CD14-positive monocyte (primary cell): Measurements from ENCODE around the gene BTBD9. TPM values are rescaled to one million over a fixed set of nuclear protein-coding genes. Genes with fewer than 3 reads are reported as not detected.

Source experiments
- DNase-seq, 3 donors: peaks; one replicate each; pipeline ENCODE4 v3.0.0-alpha.2; 2011 to 2022
- H2AFZ ChIP-seq: 2 replicates; pipeline ENCODE4 v1.6.0; 2012; ENCODE audit warnings: mild to moderate bottlenecking, low read depth, low read length, inconsistent platforms; ENCODE audit not compliant: insufficient read depth, poor library complexity, severe bottlenecking
- H3K27ac ChIP-seq, 2 donors: 1 replicate in 1 of 2; 2 replicates in 1 of 2; pipeline ENCODE4 v1.5.1; 2012 to 2013; ENCODE audit warnings: low read length in 2 of 2, control low read depth in 1 of 2, inconsistent platforms in 1 of 2, low read depth in 1 of 2, mild to moderate bottlenecking in 1 of 2
- H3K27me3 ChIP-seq, 2 donors: one replicate each; pipeline versions ENCODE4 v1.6.0 to v1.6.1; 2011 to 2013; ENCODE audit warnings: low read length in 2 of 2; ENCODE audit not compliant: control insufficient read depth in 2 of 2, insufficient read depth in 2 of 2
- H3K36me3 ChIP-seq, 2 donors: replicated peaks in 1 of 2; 1 replicate in 1 of 2; 2 replicates in 1 of 2; pipeline versions ENCODE4 v1.5.1 to v1.6.1; 2012 to 2013; ENCODE audit warnings: low read length in 2 of 2, control low read depth in 1 of 2, inconsistent platforms in 1 of 2, mild to moderate bottlenecking in 1 of 2; ENCODE audit not compliant: insufficient read depth in 2 of 2, control insufficient read depth in 1 of 2
- H3K4me1 ChIP-seq, 2 donors: 1 replicate in 1 of 2; 2 replicates in 1 of 2; pipeline versions ENCODE4 v1.5.1 to v1.6.1; 2012 to 2013; ENCODE audit warnings: low read length in 2 of 2, control low read depth in 1 of 2, inconsistent platforms in 1 of 2, mild to moderate bottlenecking in 1 of 2, moderate library complexity in 1 of 2; ENCODE audit not compliant: insufficient read depth in 2 of 2, control insufficient read depth in 1 of 2
- H3K4me2 ChIP-seq: replicated peaks from 2 replicates; pipeline ENCODE3; 2012; ENCODE audit warnings: low read length, moderate library complexity, mild to moderate bottlenecking; ENCODE audit not compliant: poor library complexity, severe bottlenecking; ENCODE audit errors: extremely low read depth
- H3K4me3 ChIP-seq, 3 experiments: fragments of 200-600 bp in 1 of 3; sonication (generic) in 1 of 3; replicated peaks in 1 of 3; 1 replicate in 2 of 3; 2 replicates in 1 of 3; pipeline ENCODE4 v1.5.1; 2011 to 2013; ENCODE audit warnings: low read length in 3 of 3, mild to moderate bottlenecking in 3 of 3, control low read depth in 2 of 3, low read depth in 2 of 3, inconsistent platforms in 1 of 3, moderate library complexity in 1 of 3
- H3K79me2 ChIP-seq: 2 replicates; pipeline ENCODE4 v1.6.0; 2012; ENCODE audit warnings: mild to moderate bottlenecking, control low read depth, inconsistent platforms, low read length, moderate library complexity; ENCODE audit not compliant: insufficient read depth
- H3K9ac ChIP-seq: 2 replicates; pipeline ENCODE4 v1.6.0; 2017; ENCODE audit warnings: low read length, mild to moderate bottlenecking; ENCODE audit not compliant: insufficient read depth, poor library complexity, severe bottlenecking
- H3K9me3 ChIP-seq, 2 donors: replicated peaks in 1 of 2; 1 replicate in 1 of 2; 2 replicates in 1 of 2; pipeline versions ENCODE4 v1.5.1 to v1.6.1; 2012 to 2013; ENCODE audit warnings: low read length in 2 of 2, control low read depth in 1 of 2; ENCODE audit not compliant: control insufficient read depth in 1 of 2, insufficient read depth in 1 of 2
- H4K20me1 ChIP-seq: 2 replicates; pipeline ENCODE4 v1.6.0; 2012; ENCODE audit warnings: mild to moderate bottlenecking, low read length, control low read depth, moderate library complexity; ENCODE audit not compliant: insufficient read depth
- H3K27ac Mint-ChIP-seq, 7 donors: one replicate each; pipeline ENCODE4 v1.8.0; 2020; ENCODE audit warnings: mild to moderate bottlenecking in 7 of 7, mixed read lengths in 7 of 7, moderate library complexity in 6 of 7, inconsistent platforms in 2 of 7
- H3K27me3 Mint-ChIP-seq, 3 donors: one replicate each; pipeline ENCODE4 v1.8.0; 2021 to 2022; ENCODE audit warnings: low read depth in 3 of 3, mild to moderate bottlenecking in 3 of 3, mixed read lengths in 3 of 3, moderate library complexity in 3 of 3, inconsistent platforms in 1 of 3
- H3K36me3 Mint-ChIP-seq, 2 donors: one replicate each; pipeline ENCODE4 v1.8.0; 2020; ENCODE audit warnings: mixed read lengths in 2 of 2, inconsistent platforms in 1 of 2, mild to moderate bottlenecking in 1 of 2
- H3K4me1 Mint-ChIP-seq: one replicate; pipeline ENCODE4 v1.8.0; 2020; ENCODE audit warnings: mild to moderate bottlenecking, mixed read lengths
- H3K4me3 Mint-ChIP-seq, 2 donors: one replicate each; pipeline ENCODE4 v1.8.0; 2020; ENCODE audit warnings: mild to moderate bottlenecking in 2 of 2, mixed read lengths in 2 of 2, moderate library complexity in 1 of 2
- H3K9me3 Mint-ChIP-seq, 7 donors: one replicate each; pipeline ENCODE4 v1.8.0; 2020 to 2022; ENCODE audit warnings: mixed read lengths in 7 of 7, mild to moderate bottlenecking in 6 of 7, moderate library complexity in 6 of 7, inconsistent platforms in 2 of 7
- CTCF ChIP-seq: fragments of 200-600 bp; IDR thresholded peaks from one replicate; pipeline ENCODE4 v1.8.0; 2022; ENCODE audit warnings: antibody characterized with exemption, mild to moderate bottlenecking
- WGBS: methylation state at CpG from one replicate; pipeline ENCODE4 v1.1.5; 2013; ENCODE audit warnings: missing lambda C conversion rate; ENCODE audit not compliant: insufficient coverage; 5-methylcytosine and 5-hydroxymethylcytosine counted together
- intact Hi-C, 2 donors: fragments of 100-400 bp; cut with micrococcal nuclease; formaldehyde crosslinking; loops; one replicate each; pipeline versions ENCODE4 v1.15.0 to v1.15.1; 2023
- polyA plus RNA-seq, 3 donors: library from polyadenylated mRNA; depleted of rRNA in 1 of 3; unstranded in 2 of 3; stranded (reverse) in 1 of 3; fragments of 300-500 nt in 2 of 3; fragments of >200 nt in 1 of 3; fragmentation: Illumina TruSeq in 2 of 3; gene quantifications; 1 replicate in 2 of 3; 2 replicates in 1 of 3; pipeline ENCODE4 v1.2.3, GENCODE V29; 2012 to 2021

BTBD9 gene
- polyA plus RNA-seq, 3 donors = 5.2 to 7.5 (median 6.2) TPM

DNA sequence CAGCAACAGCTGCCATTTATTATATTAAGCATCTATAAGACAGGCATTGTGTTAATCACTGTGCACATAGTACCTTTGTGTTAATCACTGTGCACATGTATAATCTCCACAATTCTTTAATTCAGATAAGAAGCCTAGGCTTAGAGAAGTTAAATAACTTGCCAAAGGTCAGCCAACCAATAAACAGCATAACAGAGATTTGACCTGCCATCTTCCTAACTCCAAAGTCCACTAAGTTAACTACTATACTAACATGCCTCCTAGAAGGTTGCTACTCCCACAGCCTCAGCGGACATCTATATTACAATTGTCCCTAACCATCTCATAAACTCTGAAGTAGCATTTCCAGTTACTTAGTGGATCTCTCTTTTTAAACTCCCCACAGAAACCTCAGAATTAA lies 3.7 kb downstream of the BTBD9 start:
- H3K4me1 ChIP-seq = peaks cover 16 to 28% of the 10 kb centered on the region in 2 donors
- H3K36me3 Mint-ChIP-seq = no peaks in the 10 kb centered on the region
- peaks cover 0 to 5% (median 0%) of the 10 kb centered on the region in 7 donors for H3K9me3 Mint-ChIP-seq
- no peak overlapping the region for H3K4me3 ChIP-seq
- no peak overlapping the region for H2AFZ ChIP-seq
- H3K27me3 ChIP-seq = no peaks in the 10 kb centered on the region
- no peaks in the 10 kb centered on the region for H3K36me3 ChIP-seq
- 100% methylated on average over 1 of the region's 1 CpG for WGBS
- peak overlapping the region in 1 of 7 donors; percentile 14 for H3K27ac Mint-ChIP-seq
- peaks cover 0 to 4% (median 0%) of the 10 kb centered on the region in 3 donors for H3K27me3 Mint-ChIP-seq
- H3K4me3 Mint-ChIP-seq = no peak overlapping the region
- peaks cover 0 to 5% of the 10 kb centered on the region in 2 donors for H3K9me3 ChIP-seq
- no peak overlapping the region for H3K4me2 ChIP-seq
- H3K9ac ChIP-seq = no peak overlapping the region
- TF ChIP-seq CTCF = no peak
- H4K20me1 ChIP-seq = peaks cover 25% of the 10 kb centered on the region
- DNase-seq = no peak
- H3K27ac ChIP-seq = no peak overlapping the region
- H3K79me2 ChIP-seq = peaks cover 26% of the 10 kb centered on the region
- intact Hi-C loops = no loop called here
- peaks cover 36% of the 10 kb centered on the region for H3K4me1 Mint-ChIP-seq

- Histone ChIP-seq H3K4me1 (peaks cover 8 to 18% of the 10 kb centered on the region in 2 donors), H3K79me2 (peaks cover 29% of the 10 kb centered on the region), H3K27me3 (no peaks in the 10 kb centered on the region), H2AFZ (no peak overlapping the region), H3K4me2 (no peak overlapping the region), H3K9me3 (peaks cover 0 to 5% of the 10 kb centered on the region in 2 donors), H3K36me3 (no peaks in the 10 kb centered on the region), H3K27ac (no peak overlapping the region), H3K4me3 (no peak overlapping the region), H3K9ac (no peak overlapping the region), H4K20me1 (peaks cover 29% of the 10 kb centered on the region)
- Mint-ChIP-seq H3K4me3 (no peak overlapping the region), H3K4me1 (peaks cover 29% of the 10 kb centered on the region), H3K27me3 (peaks cover 0 to 4% (median 0%) of the 10 kb centered on the region in 3 donors), H3K9me3 (peaks cover 0 to 5% (median 0%) of the 10 kb centered on the region in 7 donors), H3K27ac (no peak overlapping the region), H3K36me3 (no peaks in the 10 kb centered on the region)
- intact Hi-C loops = no loop called here
- no peak for TF ChIP-seq CTCF
- WGBS = no CpG with 5 or more reads among the region's 1 CpG
- DNase-seq = no peak
Measured at GRCh38 chr6:38634518-38634917, 5.2 kb downstream of the BTBD9 start.
